ENCODE measurements around the gene IRAK1BP1. TPM values are rescaled to one million over a fixed set of nuclear protein-coding genes. Genes with fewer than 3 reads are reported as not detected.
A peak's percentile ranks its signal among the peaks of the same experiment; 100 is the strongest.
"Not testable (repeated sequence)": the region's sequence is repeated elsewhere in the genome, so short reads cannot be mapped to it uniquely, and the experiment has no call there.

IRAK1BP1 gene
- polyA plus RNA-seq, 1 donor, result 4.4 TPM

DNA sequence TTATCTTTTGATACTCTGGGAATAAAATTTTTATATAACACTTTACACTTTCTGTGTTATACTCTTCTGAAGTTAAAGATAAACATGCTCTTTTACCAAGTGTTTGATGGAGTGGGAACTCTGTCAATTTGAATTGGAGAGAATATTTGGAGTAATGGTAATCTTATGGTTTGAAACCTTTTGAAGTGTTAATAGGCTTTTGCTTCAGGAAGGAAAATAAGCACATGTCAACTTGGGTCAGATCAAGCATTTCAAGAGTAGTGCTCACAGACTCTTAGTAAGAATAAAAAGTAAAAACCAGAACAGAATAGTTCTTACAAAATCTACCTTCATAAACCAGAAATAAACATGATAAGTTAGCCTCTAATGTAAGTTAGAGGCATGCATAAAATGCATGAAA is 24.4 kb upstream of the IRAK1BP1 start:
- no peaks in the 10 kb centered on the region for H3K27me3 ChIP-seq (ENCODE audit: control insufficient read depth, insufficient read depth, low read length)

DNA sequence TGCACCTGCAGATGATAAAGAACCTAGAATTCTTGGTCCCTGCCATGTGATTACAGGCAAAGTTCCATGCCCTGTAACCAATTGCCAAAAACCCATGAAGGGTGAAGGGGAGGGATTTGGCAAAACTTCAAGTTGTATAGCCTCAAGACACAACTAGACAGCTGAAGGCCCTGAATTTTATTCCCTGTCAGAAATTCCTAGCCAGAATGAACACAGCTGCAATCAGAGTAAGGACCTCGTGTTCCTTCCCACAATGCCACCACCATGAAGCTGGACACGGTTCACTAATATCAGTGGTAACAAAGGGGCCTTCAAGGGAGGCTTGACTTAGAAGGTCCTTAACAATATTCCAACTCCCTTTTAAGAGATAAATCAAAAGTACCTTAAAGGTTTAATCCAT is 22.5 kb upstream of the IRAK1BP1 start:
- no peak for DNase-seq
- no CpG with 5 or more reads among the region's 2 CpGs for WGBS (ENCODE audit: insufficient coverage, low lambda C conversion rate)
- Histone ChIP-seq H3K4me3 (ENCODE audit: low read length) (no peak overlapping the region), H3K4me1 (ENCODE audit: control insufficient read depth, insufficient read depth, low read length) (no peaks in the 10 kb centered on the region), H3K9me3 (ENCODE audit: control insufficient read depth, low read depth, low read length) (no peaks in the 10 kb centered on the region), H3K27ac (ENCODE audit: low read length) (no peak overlapping the region), H3K27me3 (ENCODE audit: control insufficient read depth, insufficient read depth, low read length) (no peaks in the 10 kb centered on the region), H3K36me3 (ENCODE audit: control insufficient read depth, insufficient read depth, low read length) (no peaks in the 10 kb centered on the region)

More for the DNA sequence above, 24.4 kb upstream of the IRAK1BP1 start:
- Histone ChIP-seq H3K36me3 (ENCODE audit: control insufficient read depth, insufficient read depth, low read length) (no peaks in the 10 kb centered on the region), H3K9me3 (ENCODE audit: control insufficient read depth, low read depth, low read length) (no peaks in the 10 kb centered on the region), H3K27ac (ENCODE audit: low read length) (no peak overlapping the region), H3K4me1 (ENCODE audit: control insufficient read depth, insufficient read depth, low read length) (no peaks in the 10 kb centered on the region), H3K4me3 (ENCODE audit: low read length) (no peak overlapping the region)
- DNase-seq, result no peak

DNA sequence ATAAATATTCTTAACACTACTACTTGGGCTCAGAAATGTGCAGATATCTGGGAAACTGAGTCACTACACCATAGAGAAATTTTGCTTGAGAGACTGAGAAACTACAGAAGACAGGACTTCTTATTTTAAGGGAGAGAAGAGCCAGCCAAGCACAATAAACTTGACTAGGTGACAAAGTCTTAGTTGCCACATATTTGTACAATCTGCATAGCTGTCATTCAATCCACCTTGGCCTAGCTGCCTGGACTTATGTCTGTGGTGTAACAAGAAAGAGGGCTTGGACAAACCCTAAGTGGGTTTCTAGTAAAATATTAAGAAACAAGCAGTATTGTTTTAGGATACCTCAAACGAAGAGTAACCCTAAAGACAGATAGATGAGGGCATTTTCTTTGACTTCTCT is 21.8 kb upstream of the IRAK1BP1 start:
- no peak overlapping the region for H3K27ac ChIP-seq (ENCODE audit: low read length)
- 100% methylated on average over 1 of the region's 1 CpG for WGBS (ENCODE audit: insufficient coverage, low lambda C conversion rate)
- no peaks in the 10 kb centered on the region for H3K36me3 ChIP-seq (ENCODE audit: control insufficient read depth, insufficient read depth, low read length)
- no peak overlapping the region for H3K4me3 ChIP-seq (ENCODE audit: low read length)
- H3K9me3 ChIP-seq (ENCODE audit: control insufficient read depth, low read depth, low read length), result no peaks in the 10 kb centered on the region
- no peaks in the 10 kb centered on the region for H3K4me1 ChIP-seq (ENCODE audit: control insufficient read depth, insufficient read depth, low read length)
- DNase-seq, result peak; percentile 5 to 32
- H3K27me3 ChIP-seq (ENCODE audit: control insufficient read depth, insufficient read depth, low read length), result no peaks in the 10 kb centered on the region

DNA sequence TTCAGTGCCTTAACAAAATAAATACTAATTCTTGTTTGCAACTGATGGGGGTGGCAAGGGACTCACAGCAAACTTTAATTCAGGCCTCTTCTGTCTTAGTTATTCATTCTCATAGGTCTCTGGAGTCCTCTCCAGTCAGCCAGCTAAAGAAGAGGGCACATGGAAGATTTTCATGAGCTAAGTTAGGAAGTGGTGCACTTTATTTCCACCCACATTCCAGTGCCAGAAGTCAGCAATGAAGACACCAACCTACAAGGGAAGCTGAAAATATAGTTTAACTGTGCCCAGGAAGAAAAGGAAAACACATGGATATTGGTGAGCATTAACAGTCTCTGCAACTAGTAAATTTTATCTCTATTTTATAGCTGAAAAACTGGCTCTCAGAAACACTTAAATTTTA is 16.7 kb upstream of the IRAK1BP1 start:
- Histone ChIP-seq H3K9me3 (ENCODE audit: control insufficient read depth, low read depth, low read length) (no peaks in the 10 kb centered on the region), H3K4me3 (ENCODE audit: low read length) (no peak overlapping the region), H3K27ac (ENCODE audit: low read length) (no peak overlapping the region), H3K36me3 (ENCODE audit: control insufficient read depth, insufficient read depth, low read length) (no peaks in the 10 kb centered on the region), H3K27me3 (ENCODE audit: control insufficient read depth, insufficient read depth, low read length) (no peaks in the 10 kb centered on the region), H3K4me1 (ENCODE audit: control insufficient read depth, insufficient read depth, low read length) (no peaks in the 10 kb centered on the region)
- no peak for DNase-seq

DNA sequence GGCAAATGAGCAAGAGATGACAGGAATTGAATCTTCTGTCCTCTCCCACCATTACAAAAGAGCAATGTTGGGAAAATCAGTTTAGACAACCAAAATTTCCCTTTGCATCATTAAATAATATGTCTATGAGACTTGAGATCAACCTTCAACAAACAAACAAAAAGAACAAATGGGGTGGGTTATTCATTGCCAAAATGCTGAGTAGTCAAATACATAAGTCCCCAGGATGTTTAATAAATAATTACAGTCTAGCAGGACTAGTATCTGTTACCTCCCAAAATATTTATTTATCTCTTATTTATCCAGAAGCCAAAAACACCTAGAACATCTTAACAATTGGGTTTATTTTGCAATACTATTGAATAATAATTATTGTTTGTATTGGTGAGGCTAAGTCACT is 16.2 kb upstream of the IRAK1BP1 start:
- H3K27ac ChIP-seq (ENCODE audit: low read length), result no peak overlapping the region
- H3K9me3 ChIP-seq (ENCODE audit: control insufficient read depth, low read depth, low read length), result no peaks in the 10 kb centered on the region
- H3K4me1 ChIP-seq (ENCODE audit: control insufficient read depth, insufficient read depth, low read length), result no peaks in the 10 kb centered on the region
- no peaks in the 10 kb centered on the region for H3K27me3 ChIP-seq (ENCODE audit: control insufficient read depth, insufficient read depth, low read length)
- H3K36me3 ChIP-seq (ENCODE audit: control insufficient read depth, insufficient read depth, low read length), result no peaks in the 10 kb centered on the region
- no peak overlapping the region for H3K4me3 ChIP-seq (ENCODE audit: low read length)
- no peak for DNase-seq

DNA sequence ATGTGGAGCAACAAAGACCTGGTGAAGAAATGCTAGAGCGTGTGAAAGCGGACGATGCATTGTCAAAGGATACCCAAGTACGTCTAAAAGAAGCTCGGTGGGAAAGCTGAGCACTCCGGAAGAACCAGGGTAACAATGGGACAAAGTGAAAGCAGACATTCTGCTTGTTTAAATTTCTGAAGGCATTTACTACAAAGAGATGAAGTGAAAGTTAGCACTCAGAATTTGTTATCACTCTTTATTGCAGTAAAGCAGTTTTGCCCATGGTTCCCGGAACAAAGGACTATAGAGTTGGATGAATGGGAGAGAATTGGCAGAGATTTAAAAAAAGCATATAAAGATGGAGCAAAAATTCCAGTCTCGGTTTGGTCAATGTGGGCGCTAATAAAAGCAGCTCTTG is 12.8 kb upstream of the IRAK1BP1 start:
- 93% methylated on average over 4 of the region's 9 CpGs for WGBS (ENCODE audit: insufficient coverage, low lambda C conversion rate)
- no peak for DNase-seq

DNA sequence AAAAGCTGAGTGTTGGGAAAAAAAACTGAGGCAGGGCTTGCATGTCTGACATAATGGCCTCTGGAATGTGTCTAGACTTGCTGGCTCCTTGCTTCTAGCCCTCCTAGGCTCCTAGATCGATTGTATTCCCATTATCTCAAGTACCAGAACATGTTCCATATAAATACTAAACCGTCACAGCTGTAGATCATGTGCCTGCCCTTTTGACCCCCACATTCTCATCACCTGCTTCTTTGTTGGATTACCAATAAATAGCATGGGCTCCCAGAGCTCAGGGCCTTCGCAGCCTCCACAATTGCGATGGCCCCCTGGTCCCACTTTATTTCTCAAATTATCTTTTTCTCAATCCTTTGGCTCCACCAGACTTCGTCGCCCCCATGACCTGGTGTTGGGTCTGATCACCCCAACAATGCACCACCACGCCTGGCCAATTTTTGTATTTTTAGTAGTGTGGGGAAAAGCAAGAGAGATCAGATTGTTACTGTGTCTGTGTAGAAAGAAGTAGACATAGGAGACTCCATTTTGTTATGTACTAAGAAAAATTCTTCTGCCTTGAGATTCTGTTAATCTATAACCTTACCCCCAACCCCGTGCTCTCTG is 8.9 kb upstream of the IRAK1BP1 start:
- H3K4me1 ChIP-seq (ENCODE audit: control insufficient read depth, insufficient read depth, low read length); H3K9me3 ChIP-seq (ENCODE audit: control insufficient read depth, low read depth, low read length); H3K27me3 ChIP-seq (ENCODE audit: control insufficient read depth, insufficient read depth, low read length); H3K4me3 ChIP-seq (ENCODE audit: low read length); H3K36me3 ChIP-seq (ENCODE audit: control insufficient read depth, insufficient read depth, low read length); H3K27ac ChIP-seq (ENCODE audit: low read length); DNase-seq: not testable (repeated sequence)
- 100% methylated on average over 2 of the region's 8 CpGs for WGBS (ENCODE audit: insufficient coverage, low lambda C conversion rate)

More for the DNA sequence above, 12.8 kb upstream of the IRAK1BP1 start:
- Histone ChIP-seq H3K9me3 (ENCODE audit: control insufficient read depth, low read depth, low read length) (peaks cover 5% of the 10 kb centered on the region), H3K27ac (ENCODE audit: low read length) (no peak overlapping the region), H3K4me1 (ENCODE audit: control insufficient read depth, insufficient read depth, low read length) (no peaks in the 10 kb centered on the region), H3K27me3 (ENCODE audit: control insufficient read depth, insufficient read depth, low read length) (no peaks in the 10 kb centered on the region), H3K4me3 (ENCODE audit: low read length) (no peak overlapping the region), H3K36me3 (ENCODE audit: control insufficient read depth, insufficient read depth, low read length) (no peaks in the 10 kb centered on the region)

DNA sequence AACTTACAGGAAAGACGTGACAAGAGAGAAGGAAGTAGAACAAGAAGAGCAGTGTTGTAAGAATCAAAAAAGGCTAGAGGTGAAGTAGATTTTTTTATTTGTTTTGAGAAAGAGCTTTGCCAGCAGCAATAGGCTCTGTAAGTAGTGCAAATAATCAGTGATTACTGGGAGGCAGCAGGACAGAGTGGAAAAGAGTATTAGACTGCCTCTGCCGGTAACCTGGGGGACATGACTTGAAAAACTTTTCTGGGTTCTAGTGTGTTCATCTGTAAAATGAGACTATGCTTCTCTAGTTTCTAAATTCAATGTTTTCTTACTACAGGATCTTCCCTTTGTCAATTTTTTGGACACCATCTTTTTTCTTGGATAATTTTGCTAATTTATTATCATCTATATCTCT is 5.8 kb upstream of the IRAK1BP1 start:
- no peak overlapping the region for H3K4me3 ChIP-seq (ENCODE audit: low read length)
- peaks cover 5% of the 10 kb centered on the region for H3K9me3 ChIP-seq (ENCODE audit: control insufficient read depth, low read depth, low read length)
- WGBS (ENCODE audit: insufficient coverage, low lambda C conversion rate), result 93% methylated on average over 2 of the region's 2 CpGs
- H3K4me1 ChIP-seq (ENCODE audit: control insufficient read depth, insufficient read depth, low read length), result no peaks in the 10 kb centered on the region
- DNase-seq, result no peak
- H3K27me3 ChIP-seq (ENCODE audit: control insufficient read depth, insufficient read depth, low read length), result no peaks in the 10 kb centered on the region
- H3K36me3 ChIP-seq (ENCODE audit: control insufficient read depth, insufficient read depth, low read length), result no peaks in the 10 kb centered on the region
- no peak overlapping the region for H3K27ac ChIP-seq (ENCODE audit: low read length)

DNA sequence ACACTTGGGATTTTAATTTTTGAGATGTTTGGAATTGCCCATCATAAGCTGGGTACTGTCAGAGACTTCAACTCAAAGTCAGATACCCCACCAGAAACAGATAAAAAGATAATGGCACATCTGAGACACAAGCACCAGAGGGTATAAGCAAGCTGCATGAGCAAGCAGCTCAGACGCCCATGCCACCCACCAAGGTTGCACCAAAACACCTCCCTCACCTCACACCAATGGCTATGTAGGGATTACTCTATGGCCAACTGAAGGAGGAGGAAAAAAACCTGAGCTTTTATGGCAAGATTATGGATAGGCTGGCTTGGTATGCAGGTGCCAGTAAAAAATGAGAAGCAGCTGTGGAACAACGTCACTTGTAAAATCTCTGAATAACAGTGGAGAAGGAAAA is 3.8 kb upstream of the IRAK1BP1 start:
- Histone ChIP-seq H3K27ac (ENCODE audit: low read length) (no peak overlapping the region), H3K9me3 (ENCODE audit: control insufficient read depth, low read depth, low read length) (peaks cover under 1% of the 10 kb centered on the region), H3K27me3 (ENCODE audit: control insufficient read depth, insufficient read depth, low read length) (no peaks in the 10 kb centered on the region), H3K4me3 (ENCODE audit: low read length) (no peak overlapping the region), H3K36me3 (ENCODE audit: control insufficient read depth, insufficient read depth, low read length) (no peaks in the 10 kb centered on the region), H3K4me1 (ENCODE audit: control insufficient read depth, insufficient read depth, low read length) (no peaks in the 10 kb centered on the region)
- WGBS (ENCODE audit: insufficient coverage, low lambda C conversion rate), result no CpG with 5 or more reads among the region's 2 CpGs
- DNase-seq, result no peak

DNA sequence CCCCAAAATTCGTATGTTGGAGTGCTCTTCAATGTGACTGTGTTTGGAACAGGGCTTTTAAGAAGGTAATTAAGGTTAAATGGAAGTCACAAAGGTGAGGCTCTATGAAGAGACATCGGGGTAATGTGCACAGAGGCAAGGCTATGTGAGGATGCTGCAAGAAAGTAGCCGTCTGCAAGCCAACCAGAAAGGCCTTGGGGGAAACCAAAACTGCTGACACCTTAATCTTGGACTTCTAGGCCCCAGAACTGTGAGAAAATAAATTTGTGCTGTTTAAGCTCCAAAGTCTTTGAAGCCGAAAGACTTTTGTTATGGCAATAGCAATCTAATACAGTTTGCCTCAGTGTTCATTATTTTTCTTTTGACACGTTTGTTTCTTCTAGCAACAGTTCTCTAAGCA is 2.4 kb upstream of the IRAK1BP1 start:
- 96% methylated on average over 2 of the region's 5 CpGs for WGBS (ENCODE audit: insufficient coverage, low lambda C conversion rate)
- Histone ChIP-seq H3K4me1 (ENCODE audit: control insufficient read depth, insufficient read depth, low read length) (no peaks in the 10 kb centered on the region), H3K27ac (ENCODE audit: low read length) (no peak overlapping the region), H3K27me3 (ENCODE audit: control insufficient read depth, insufficient read depth, low read length) (no peaks in the 10 kb centered on the region), H3K4me3 (ENCODE audit: low read length) (no peak overlapping the region), H3K9me3 (ENCODE audit: control insufficient read depth, low read depth, low read length) (no peaks in the 10 kb centered on the region), H3K36me3 (ENCODE audit: control insufficient read depth, insufficient read depth, low read length) (no peaks in the 10 kb centered on the region)
- DNase-seq, result no peak

DNA sequence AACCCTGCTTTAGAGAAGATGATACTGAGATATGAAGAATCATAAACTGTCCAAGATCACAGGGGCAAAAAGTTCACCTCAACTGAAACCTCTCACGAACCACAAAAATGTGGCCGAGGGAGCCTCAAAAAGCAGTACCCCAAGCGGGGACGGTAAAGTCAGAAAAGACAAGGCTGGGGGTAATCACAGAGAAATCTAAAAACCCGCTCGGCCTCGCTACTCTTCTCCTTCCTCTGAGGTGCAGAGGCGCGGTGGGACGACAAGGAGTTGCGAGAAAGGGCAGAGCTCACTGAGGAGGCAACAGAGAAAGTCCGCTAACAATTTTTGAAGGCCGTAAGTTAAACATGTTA is 356 bp upstream of the IRAK1BP1 start:
- Histone ChIP-seq H3K27ac (ENCODE audit: low read length) (peak overlapping the region; percentile 74), H3K4me1 (ENCODE audit: control insufficient read depth, insufficient read depth, low read length) (no peaks in the 10 kb centered on the region)

More for the DNA sequence above, 356 bp upstream of the IRAK1BP1 start:
- no peak for DNase-seq
- Histone ChIP-seq H3K36me3 (ENCODE audit: control insufficient read depth, insufficient read depth, low read length) (peaks cover 7% of the 10 kb centered on the region), H3K27me3 (ENCODE audit: control insufficient read depth, insufficient read depth, low read length) (no peaks in the 10 kb centered on the region), H3K4me3 (ENCODE audit: low read length) (peak overlapping the region; percentile 91), H3K9me3 (ENCODE audit: control insufficient read depth, low read depth, low read length) (no peaks in the 10 kb centered on the region)
- 20% methylated on average over 1 of the region's 13 CpGs for WGBS (ENCODE audit: insufficient coverage, low lambda C conversion rate)

Data from large intestine (tissue), 3 donors.